HG02623 (cell line): ENCODE results near the gene ASIC4.

ENCODE experiments used
- ATAC-seq: cut with Tn5 transposase; IDR thresholded peaks from one replicate; pipeline ENCODE4 v1.9.1; 2021; ENCODE audit warnings: moderate library complexity; ENCODE audit not compliant: unreplicated experiment

The ASIC4 gene

GRCh38 chr2:219566640-219567039 lies 52.4 kb downstream of the ASIC4 start:
- ATAC-seq, result no peak

DNA sequence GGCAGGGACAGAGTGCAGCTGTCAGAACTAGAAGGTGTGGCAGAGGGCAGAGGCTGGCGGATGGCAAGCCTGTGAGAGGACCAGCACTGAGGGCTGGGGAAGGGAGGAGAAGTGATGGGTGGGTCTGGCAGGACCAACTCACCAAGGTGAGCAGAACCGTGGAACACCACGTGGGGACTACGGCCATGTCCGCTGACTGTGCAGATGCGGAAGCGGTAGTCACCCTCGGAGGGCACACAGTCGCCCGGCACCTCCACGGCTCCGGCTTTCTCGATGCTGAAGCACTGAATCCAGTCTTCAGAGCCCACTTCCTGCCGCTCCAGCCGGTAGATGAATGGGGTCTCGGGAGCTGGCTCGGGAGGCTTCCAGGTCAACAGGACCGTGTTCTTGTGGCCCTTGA lies 52.8 kb downstream of the ASIC4 start:
- no peak for ATAC-seq

DNA sequence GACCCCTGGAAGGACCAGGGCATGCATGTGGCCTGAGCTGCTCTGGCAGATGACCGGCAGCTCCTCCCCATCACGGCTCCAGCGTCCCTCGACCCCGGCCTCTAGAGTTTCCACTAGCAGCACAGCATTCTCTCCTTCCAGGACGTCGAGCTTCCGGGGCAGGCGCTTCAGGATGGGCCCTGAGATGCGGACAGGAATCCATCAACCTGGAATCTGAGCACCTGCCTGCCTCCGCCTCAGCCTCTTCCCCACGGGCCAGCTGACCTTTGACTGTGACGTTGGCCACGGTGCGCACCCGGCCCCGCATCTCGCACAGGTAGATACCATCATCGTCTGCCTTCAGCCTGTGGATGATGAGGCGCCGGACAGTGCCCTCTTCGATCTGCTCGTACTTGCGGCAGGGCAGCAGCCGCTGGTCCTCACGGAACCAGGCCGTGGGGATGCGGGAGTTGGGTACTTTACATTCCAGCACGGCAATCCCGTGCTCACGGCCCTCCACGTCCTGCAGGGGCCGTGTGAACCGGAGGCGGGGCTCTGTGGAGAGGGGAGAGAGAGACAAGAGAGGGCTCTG lies 53.6 kb downstream of the ASIC4 start:
- ATAC-seq, result no peak

- no peak for ATAC-seq
Measured at GRCh38 chr2:219569041-219569440, 54.8 kb downstream of the ASIC4 start.

GRCh38 chr2:219569635-219570034 lies 55.4 kb downstream of the ASIC4 start:
- no peak for ATAC-seq

GRCh38 chr2:219570194-219570923 lies 56.1 kb downstream of the ASIC4 start:
- no peak for ATAC-seq

DNA sequence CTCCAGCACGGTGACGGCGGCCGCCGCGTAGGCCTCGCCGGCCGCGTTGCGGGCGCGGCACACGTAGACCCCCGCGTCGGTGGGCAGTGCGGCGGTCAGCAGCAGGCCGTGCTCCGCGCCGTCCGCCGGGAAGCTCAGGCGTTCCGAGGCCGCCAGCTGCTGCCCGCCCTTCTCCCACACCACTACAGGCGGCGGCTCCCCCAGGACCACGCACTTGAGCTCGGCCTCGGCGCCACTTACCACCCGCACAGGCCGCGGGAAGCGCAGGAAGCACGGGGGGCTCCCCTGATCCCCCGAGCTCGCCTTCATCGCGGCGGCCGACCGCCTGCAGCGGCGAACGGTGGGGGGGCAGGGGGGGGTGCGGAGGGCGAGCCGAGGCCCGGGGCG lies 56.6 kb downstream of the ASIC4 start:
- no peak for ATAC-seq

- no peak for ATAC-seq
Measured at GRCh38 chr2:219571311-219572236, 57.3 kb downstream of the ASIC4 start, which contains the start of gene OBSL1. TSS of gene OBSL1 (minus strand) at chr2:219571539. CDS start at chr2:219571232, 307 bp downstream.

- no peak for ATAC-seq
Measured at GRCh38 chr2:219572237-219573001, 58.1 kb downstream of the ASIC4 start, which contains the start of gene INHA. TSS of gene INHA (plus strand) at chr2:219572310. CDS start at chr2:219572375, 65 bp downstream.

GRCh38 chr2:219573166-219573565 lies 58.9 kb downstream of the ASIC4 start:
- ATAC-seq, result no peak

DNA sequence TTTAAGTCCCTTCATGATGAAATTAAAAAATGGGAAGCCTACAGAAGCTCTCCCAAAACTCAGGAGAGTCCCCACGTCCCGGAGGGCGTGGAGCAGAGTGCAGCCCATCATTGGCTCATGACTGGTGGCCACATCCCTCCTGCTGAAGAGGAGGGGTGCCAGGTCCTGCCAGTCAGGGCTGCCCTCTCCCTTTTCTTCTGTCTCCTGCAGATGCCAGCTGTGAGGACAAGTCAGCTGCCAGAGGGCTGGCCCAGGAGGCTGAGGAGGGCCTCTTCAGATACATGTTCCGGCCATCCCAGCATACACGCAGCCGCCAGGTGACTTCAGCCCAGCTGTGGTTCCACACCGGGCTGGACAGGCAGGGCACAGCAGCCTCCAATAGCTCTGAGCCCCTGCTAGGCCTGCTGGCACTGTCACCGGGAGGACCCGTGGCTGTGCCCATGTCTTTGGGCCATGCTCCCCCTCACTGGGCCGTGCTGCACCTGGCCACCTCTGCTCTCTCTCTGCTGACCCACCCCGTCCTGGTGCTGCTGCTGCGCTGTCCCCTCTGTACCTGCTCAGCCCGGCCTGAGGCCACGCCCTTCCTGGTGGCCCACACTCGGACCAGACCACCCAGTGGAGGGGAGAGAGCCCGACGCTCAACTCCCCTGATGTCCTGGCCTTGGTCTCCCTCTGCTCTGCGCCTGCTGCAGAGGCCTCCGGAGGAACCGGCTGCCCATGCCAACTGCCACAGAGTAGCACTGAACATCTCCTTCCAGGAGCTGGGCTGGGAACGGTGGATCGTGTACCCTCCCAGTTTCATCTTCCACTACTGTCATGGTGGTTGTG lies 60.4 kb downstream of the ASIC4 start:
- ATAC-seq, result no peak

- no peak for ATAC-seq
Measured at GRCh38 chr2:219575566-219576504, 61.6 kb downstream of the ASIC4 start.

- no peak for ATAC-seq
Measured at GRCh38 chr2:219576505-219577388, 62.5 kb downstream of the ASIC4 start.

- no peak for ATAC-seq
Measured at GRCh38 chr2:219578811-219579613, 64.7 kb downstream of the ASIC4 start.

GRCh38 chr2:219581346-219581745 lies 67.1 kb downstream of the ASIC4 start:
- no peak for ATAC-seq
